Astrocyte (in vitro differentiated cells and primary cell): Measurements from ENCODE around the gene PGAM2.

Experiments used
- EZH2 ChIP-seq: IDR thresholded peaks from 2 replicates; pipeline ENCODE4 v1.6.1; 2012; ENCODE audit warnings: mild to moderate bottlenecking, low read length, inconsistent platforms; ENCODE audit not compliant: insufficient read depth
- TF ChIP-seq, protein P1 (sequence below): IDR thresholded peaks from 2 replicates; pipeline ENCODE4 v1.5.1; 2011; ENCODE audit warnings: low read depth, mild to moderate bottlenecking, inconsistent platforms, low read length, moderate library complexity; ENCODE audit not compliant: insufficient read depth

DNA sequence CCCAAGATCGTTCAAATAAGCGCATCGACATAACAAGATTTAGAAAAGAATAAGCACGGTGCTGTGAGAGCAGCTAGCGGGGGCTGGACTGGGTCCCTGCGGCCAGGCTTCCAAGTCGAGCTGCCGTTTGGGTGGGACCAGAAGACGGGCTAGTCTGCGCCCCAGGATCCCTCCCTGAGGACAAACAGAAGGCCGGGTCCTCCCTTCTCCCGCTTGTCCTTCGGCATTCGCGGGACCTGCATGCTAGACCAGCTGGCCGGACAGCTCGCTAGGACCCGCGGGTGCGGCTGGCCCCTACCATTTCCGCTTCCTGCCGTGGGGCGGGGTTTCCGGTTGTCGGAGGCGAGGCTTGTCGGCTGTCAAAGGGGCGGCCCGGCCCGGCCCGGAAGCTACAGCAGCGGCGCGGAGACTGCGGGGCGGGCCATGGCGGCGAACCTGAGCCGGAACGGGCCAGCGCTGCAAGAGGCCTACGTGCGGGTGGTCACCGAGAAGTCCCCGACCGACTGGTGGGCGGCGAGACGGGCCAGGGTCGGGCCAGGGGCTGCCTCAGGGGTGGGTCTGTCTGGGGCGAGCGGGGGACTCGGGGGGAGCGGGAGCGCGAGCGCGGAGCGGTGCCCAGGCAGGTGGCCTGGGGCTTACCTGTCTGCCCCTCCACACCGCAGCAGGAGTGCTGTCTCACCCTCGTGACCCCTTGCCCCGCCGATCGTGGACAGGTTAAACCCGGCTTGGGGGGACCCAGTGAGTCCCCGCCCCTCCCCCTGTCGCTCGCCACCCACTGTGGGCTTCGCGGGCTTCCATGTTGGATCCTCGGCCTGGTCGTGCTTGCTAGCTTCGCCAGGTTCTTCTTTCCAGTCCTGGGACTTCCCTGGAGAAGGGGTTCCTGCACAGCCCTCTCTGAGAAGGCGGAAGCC is 20.8 kb downstream of the PGAM2 start, which contains the start of gene DBNL:
- TF ChIP-seq, protein P1, sequence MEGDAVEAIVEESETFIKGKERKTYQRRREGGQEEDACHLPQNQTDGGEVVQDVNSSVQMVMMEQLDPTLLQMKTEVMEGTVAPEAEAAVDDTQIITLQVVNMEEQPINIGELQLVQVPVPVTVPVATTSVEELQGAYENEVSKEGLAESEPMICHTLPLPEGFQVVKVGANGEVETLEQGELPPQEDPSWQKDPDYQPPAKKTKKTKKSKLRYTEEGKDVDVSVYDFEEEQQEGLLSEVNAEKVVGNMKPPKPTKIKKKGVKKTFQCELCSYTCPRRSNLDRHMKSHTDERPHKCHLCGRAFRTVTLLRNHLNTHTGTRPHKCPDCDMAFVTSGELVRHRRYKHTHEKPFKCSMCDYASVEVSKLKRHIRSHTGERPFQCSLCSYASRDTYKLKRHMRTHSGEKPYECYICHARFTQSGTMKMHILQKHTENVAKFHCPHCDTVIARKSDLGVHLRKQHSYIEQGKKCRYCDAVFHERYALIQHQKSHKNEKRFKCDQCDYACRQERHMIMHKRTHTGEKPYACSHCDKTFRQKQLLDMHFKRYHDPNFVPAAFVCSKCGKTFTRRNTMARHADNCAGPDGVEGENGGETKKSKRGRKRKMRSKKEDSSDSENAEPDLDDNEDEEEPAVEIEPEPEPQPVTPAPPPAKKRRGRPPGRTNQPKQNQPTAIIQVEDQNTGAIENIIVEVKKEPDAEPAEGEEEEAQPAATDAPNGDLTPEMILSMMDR = no peak
- no peak for TF ChIP-seq EZH2
